Tibial nerve (tissue), 4 donors: ENCODE data around the gene PRDM5. TPM values are rescaled to one million over a fixed set of nuclear protein-coding genes. Genes with fewer than 3 reads are reported as not detected.

Experiments used
- DNase-seq, 2 donors: peaks; one replicate each; pipeline ENCODE4 v3.0.0-alpha.2; 2019; ENCODE audit warnings: low spot score in 2 of 2
- H3K27ac ChIP-seq, 4 donors: fragments of 200-600 bp; sonication (generic) in 3 of 4; one replicate each; pipeline ENCODE4 v1.5.1; 2017 to 2019; ENCODE audit warnings: mild to moderate bottlenecking in 1 of 4
- H3K27me3 ChIP-seq, 2 donors: fragments of 200-600 bp; sonication (generic) in 1 of 2; one replicate each; pipeline versions ENCODE4 v1.5.1 to v1.6.0; 2017 to 2019
- H3K36me3 ChIP-seq, 3 donors: fragments of 200-600 bp; sonication (generic); one replicate each; pipeline ENCODE4 v1.5.1; 2018 to 2019
- H3K4me1 ChIP-seq, 4 donors: fragments of 200-600 bp; sonication (generic) in 3 of 4; one replicate each; pipeline ENCODE4 v1.5.1; 2017 to 2019
- H3K4me3 ChIP-seq, 4 donors: fragments of 200-600 bp; sonication (generic) in 3 of 4; one replicate each; pipeline ENCODE4 v1.5.1; 2017 to 2019; ENCODE audit warnings: mild to moderate bottlenecking in 1 of 4, moderate library complexity in 1 of 4
- H3K9me3 ChIP-seq, 4 donors: fragments of 200-600 bp; sonication (generic) in 3 of 4; one replicate each; pipeline ENCODE4 v1.5.1; 2017 to 2019
- EP300 ChIP-seq, 2 donors: sonication (generic); formaldehyde crosslinking; IDR thresholded peaks; one replicate each; pipeline ENCODE4 v1.6.1; 2017; ENCODE audit warnings: antibody characterized with exemption in 2 of 2, mild to moderate bottlenecking in 1 of 2
- POLR2A ChIP-seq, 2 donors: fragments of 450-650 bp; IDR thresholded peaks; one replicate each; pipeline ENCODE4 v1.6.1; 2017; ENCODE audit warnings: antibody characterized with exemption in 2 of 2, mild to moderate bottlenecking in 2 of 2, moderate library complexity in 2 of 2
- WGBS, 2 donors: methylation state at CpG; one replicate each; pipeline ENCODE4 v1.1.5; 2018; 5-methylcytosine and 5-hydroxymethylcytosine counted together
- total RNA-seq, 4 donors: library from RNA; depleted of rRNA; stranded (reverse); fragments of >200 nt; gene quantifications; one replicate each; pipeline ENCODE4 v1.1.0, GENCODE V29; 2016
- TF ChIP-seq, protein P1 (sequence below), 5 experiments: fragments of 200-600 bp in 3 of 5; fragments of 450-650 bp in 2 of 5; sonication (generic) in 3 of 5; IDR thresholded peaks; one replicate each; pipeline ENCODE4 v1.5.1; 2016 to 2019; ENCODE audit warnings: antibody characterized with exemption in 5 of 5, mild to moderate bottlenecking in 3 of 5, moderate library complexity in 2 of 5

PRDM5 gene
- total RNA-seq, 4 donors from 2014 or later, result 18.9 to 46.3 (median 31.1) TPM

DNA sequence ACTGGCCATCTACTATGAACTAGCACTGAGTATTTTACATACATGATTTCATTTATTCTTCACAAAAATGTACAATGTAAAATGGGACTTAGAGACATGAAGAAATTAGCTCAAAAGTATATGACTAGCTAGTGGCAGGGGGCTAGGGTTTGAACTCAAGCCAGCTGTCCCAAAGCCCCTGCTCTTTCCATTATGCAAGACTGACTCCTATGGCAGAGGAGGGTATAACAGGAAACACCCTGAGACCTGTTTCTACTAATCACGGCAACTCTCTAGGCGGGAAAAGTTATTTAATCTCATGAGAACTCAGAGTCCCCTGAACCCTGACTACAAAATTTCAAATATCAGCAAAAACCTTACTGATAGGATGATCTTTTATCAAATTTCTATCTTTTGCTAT is 150.6 kb downstream of the PRDM5 start:
- H3K4me3 ChIP-seq, result no peak overlapping the region
- WGBS, 2 donors, result 73 to 91% methylated on average over 2 of the region's 2 CpGs
- H3K36me3 ChIP-seq, result peaks cover 0 to 14% (median 0%) of the 10 kb centered on the region in 3 donors
- no peaks in the 10 kb centered on the region for H3K4me1 ChIP-seq
- no peak for TF ChIP-seq POLR2A (IDR thresholded peaks at IDR 0.05)
- TF ChIP-seq, protein P1, sequence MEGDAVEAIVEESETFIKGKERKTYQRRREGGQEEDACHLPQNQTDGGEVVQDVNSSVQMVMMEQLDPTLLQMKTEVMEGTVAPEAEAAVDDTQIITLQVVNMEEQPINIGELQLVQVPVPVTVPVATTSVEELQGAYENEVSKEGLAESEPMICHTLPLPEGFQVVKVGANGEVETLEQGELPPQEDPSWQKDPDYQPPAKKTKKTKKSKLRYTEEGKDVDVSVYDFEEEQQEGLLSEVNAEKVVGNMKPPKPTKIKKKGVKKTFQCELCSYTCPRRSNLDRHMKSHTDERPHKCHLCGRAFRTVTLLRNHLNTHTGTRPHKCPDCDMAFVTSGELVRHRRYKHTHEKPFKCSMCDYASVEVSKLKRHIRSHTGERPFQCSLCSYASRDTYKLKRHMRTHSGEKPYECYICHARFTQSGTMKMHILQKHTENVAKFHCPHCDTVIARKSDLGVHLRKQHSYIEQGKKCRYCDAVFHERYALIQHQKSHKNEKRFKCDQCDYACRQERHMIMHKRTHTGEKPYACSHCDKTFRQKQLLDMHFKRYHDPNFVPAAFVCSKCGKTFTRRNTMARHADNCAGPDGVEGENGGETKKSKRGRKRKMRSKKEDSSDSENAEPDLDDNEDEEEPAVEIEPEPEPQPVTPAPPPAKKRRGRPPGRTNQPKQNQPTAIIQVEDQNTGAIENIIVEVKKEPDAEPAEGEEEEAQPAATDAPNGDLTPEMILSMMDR (IDR thresholded peaks at IDR 0.05), result no peak
- no peak for TF ChIP-seq EP300 (IDR thresholded peaks at IDR 0.05)
- no peaks in the 10 kb centered on the region for H3K27me3 ChIP-seq
- no peak for DNase-seq
- no peak overlapping the region for H3K27ac ChIP-seq
- H3K9me3 ChIP-seq, result peaks cover 0 to 5% (median 0%) of the 10 kb centered on the region in 4 donors

DNA sequence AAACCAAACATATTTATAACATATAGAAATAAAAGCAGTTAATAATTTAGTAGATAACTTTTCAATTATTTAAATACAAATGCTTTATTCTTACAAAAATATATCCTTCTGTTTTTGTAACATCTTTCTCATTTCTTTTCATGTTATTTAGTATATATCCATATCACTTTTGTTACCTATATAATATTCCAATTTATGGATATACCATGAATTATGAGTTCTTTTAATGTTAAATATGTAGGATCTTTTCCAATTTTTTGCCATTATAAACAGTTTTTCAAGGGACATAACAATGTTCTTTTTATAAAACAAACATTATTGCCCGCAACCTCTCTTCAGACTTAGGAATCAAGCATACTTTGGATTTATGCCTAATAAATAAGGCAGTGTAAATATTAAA is 151.6 kb downstream of the PRDM5 start:
- no peak for DNase-seq
- TF ChIP-seq POLR2A (IDR thresholded peaks at IDR 0.05) (no peak), EP300 (IDR thresholded peaks at IDR 0.05) (no peak)
- TF ChIP-seq, protein P1 (IDR thresholded peaks at IDR 0.05), result no peak
- no peaks in the 10 kb centered on the region for H3K4me1 ChIP-seq
- H3K27me3 ChIP-seq, result no peaks in the 10 kb centered on the region
- 95 to 97% methylated on average over 1 of the region's 1 CpG for WGBS, 2 donors
- peaks cover 0 to 14% (median 0%) of the 10 kb centered on the region in 3 donors for H3K36me3 ChIP-seq
- peaks cover 0 to 5% (median 0%) of the 10 kb centered on the region in 4 donors for H3K9me3 ChIP-seq
- no peak overlapping the region for H3K4me3 ChIP-seq
- H3K27ac ChIP-seq, result no peak overlapping the region

DNA sequence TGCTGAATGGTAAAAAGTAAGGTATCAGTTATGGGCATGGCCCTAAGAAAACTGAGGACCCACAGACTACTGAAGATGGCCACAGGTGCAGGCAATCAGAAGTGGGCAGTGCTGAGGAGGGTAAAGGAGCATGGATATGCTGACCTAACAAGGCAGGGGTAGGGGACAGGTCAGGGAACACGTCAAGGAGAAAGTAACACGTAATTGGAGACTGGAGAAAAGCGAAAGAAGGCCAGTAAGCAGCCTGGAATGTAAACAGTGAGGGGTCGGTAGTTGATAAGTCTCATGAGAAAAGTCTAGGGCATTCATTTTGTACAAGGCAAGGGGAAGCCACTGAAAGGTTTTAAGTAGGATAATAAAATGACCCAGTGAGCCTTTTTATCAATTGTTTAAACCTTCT is 153.3 kb downstream of the PRDM5 start:
- H3K27me3 ChIP-seq, result no peaks in the 10 kb centered on the region
- H3K4me1 ChIP-seq, result no peaks in the 10 kb centered on the region
- no peak for DNase-seq
- WGBS, 2 donors, result 23 to 56% methylated on average over 4 of the region's 4 CpGs
- H3K9me3 ChIP-seq, result peaks cover 0 to 5% (median 0%) of the 10 kb centered on the region in 4 donors
- no peak overlapping the region for H3K4me3 ChIP-seq
- no peak overlapping the region for H3K27ac ChIP-seq
- peaks cover 0 to 12% (median 0%) of the 10 kb centered on the region in 3 donors for H3K36me3 ChIP-seq
- TF ChIP-seq, protein P1 (IDR thresholded peaks at IDR 0.05), result no peak
- TF ChIP-seq EP300 (IDR thresholded peaks at IDR 0.05) (no peak), POLR2A (IDR thresholded peaks at IDR 0.05) (no peak)

DNA sequence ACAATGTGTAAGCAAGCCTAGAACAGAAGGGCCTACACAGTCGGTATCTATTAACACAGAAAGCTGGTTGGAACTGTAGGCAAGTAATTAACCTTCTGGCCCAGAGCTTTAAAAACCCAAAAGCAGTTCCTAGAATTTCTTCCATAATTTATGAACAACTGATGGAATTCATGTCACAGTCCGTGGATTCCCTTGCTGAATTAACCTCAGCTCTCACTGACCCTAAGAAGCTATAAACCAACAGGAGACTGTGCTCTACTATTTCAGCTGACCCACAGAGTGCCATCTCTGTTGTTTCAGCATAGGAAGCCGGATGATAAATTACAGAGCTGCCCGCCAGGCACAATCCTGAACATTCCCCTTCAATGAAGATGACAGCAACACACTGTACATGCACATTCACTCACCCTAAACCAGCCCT is 157.3 kb downstream of the PRDM5 start:
- DNase-seq, result no peak
- peaks cover 0 to 7% (median 0%) of the 10 kb centered on the region in 3 donors for H3K36me3 ChIP-seq
- H3K9me3 ChIP-seq, result no peaks in the 10 kb centered on the region
- no peaks in the 10 kb centered on the region for H3K27me3 ChIP-seq
- TF ChIP-seq, protein P1 (IDR thresholded peaks at IDR 0.05), result no peak
- H3K4me1 ChIP-seq, result no peaks in the 10 kb centered on the region
- no peak overlapping the region for H3K27ac ChIP-seq
- H3K4me3 ChIP-seq, result no peak overlapping the region
- WGBS, 2 donors, result 60 to 68% methylated on average over 4 of the region's 4 CpGs

DNA sequence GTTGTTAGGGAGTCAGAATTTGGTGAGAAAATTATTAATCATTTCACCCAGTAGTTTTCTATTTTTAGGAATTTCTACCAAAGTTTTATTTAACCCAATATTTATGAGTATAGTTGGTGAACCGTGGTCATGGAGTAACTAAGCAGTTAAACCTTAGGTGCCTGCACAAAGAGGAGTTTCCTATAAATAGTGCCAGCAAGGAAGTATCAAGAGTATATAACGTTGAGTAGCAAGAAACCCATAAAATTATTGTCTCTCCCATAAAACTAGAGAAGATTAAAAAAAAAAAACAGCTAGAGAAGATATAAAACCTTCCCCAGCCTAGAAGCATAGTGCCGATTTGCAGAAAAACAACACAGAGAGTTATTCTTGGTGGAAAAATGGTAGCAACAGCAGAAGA is 158.9 kb downstream of the PRDM5 start:
- Histone ChIP-seq H3K4me1 (no peaks in the 10 kb centered on the region), H3K27me3 (no peaks in the 10 kb centered on the region), H3K9me3 (no peaks in the 10 kb centered on the region), H3K27ac (no peak overlapping the region), H3K4me3 (no peak overlapping the region), H3K36me3 (peaks cover 0 to under 1% (median 0%) of the 10 kb centered on the region in 3 donors)
- TF ChIP-seq, protein P1 (IDR thresholded peaks at IDR 0.05), result no peak
- no peak for TF ChIP-seq EP300 (IDR thresholded peaks at IDR 0.05)
- no peak for TF ChIP-seq POLR2A (IDR thresholded peaks at IDR 0.05)
- no peak for DNase-seq
- 62 to 63% methylated on average over 3 of the region's 3 CpGs for WGBS, 2 donors
